Tibial artery (tissue), 4 donors: ENCODE measurements around the gene UBN1.

ENCODE experiments used
- DNase-seq, 2 donors: peaks; one replicate each; pipeline ENCODE4 v3.0.0-alpha.2; 2019
- H3K27ac ChIP-seq, 2 donors: fragments of 200-600 bp; sonication (generic) in 1 of 2; 1 replicate in 1 of 2; 2 replicates in 1 of 2; pipeline ENCODE4 v1.5.1; 2018 to 2019; ENCODE audit warnings: mild to moderate bottlenecking in 1 of 2
- H3K27me3 ChIP-seq, 2 donors: fragments of 200-600 bp; sonication (generic) in 1 of 2; one replicate each; pipeline versions ENCODE4 v1.5.1 to v1.6.0; 2016 to 2019
- H3K36me3 ChIP-seq, 3 donors: fragments of 200-600 bp; sonication (generic) in 2 of 3; one replicate each; pipeline ENCODE4 v1.5.1; 2016 to 2019; ENCODE audit warnings: mild to moderate bottlenecking in 2 of 3
- H3K4me1 ChIP-seq, 4 donors: fragments of 200-600 bp; sonication (generic) in 2 of 4; 1 replicate in 3 of 4; 2 replicates in 1 of 4; pipeline ENCODE4 v1.5.1; 2016 to 2019
- H3K4me3 ChIP-seq, 2 donors: fragments of 200-600 bp; sonication (generic) in 1 of 2; 1 replicate in 1 of 2; 2 replicates in 1 of 2; pipeline ENCODE4 v1.5.1; 2018 to 2019; ENCODE audit warnings: mild to moderate bottlenecking in 2 of 2
- H3K9me3 ChIP-seq, 3 donors: fragments of 200-600 bp; sonication (generic) in 1 of 3; one replicate each; pipeline ENCODE4 v1.5.1; 2016 to 2019
- CTCF ChIP-seq, 2 experiments: fragments of 200-600 bp in 1 of 2; fragments of 450-650 bp in 1 of 2; IDR thresholded peaks; one replicate each; pipeline ENCODE4 v1.5.1; 2017 to 2019; ENCODE audit warnings: antibody characterized with exemption in 2 of 2, mild to moderate bottlenecking in 1 of 2, moderate library complexity in 1 of 2
- intact Hi-C: fragments of 100-400 bp; cut with DNase I; formaldehyde crosslinking; loops from one replicate; pipeline ENCODE4 v1.15.0; 2023; ENCODE audit warnings: low total_unique reads

Gene UBN1

GRCh38 chr16:4902038-4902437, 54.8 kb downstream of the UBN1 start:
- intact Hi-C loops: no loop called here
- TF ChIP-seq CTCF (IDR thresholded peaks at IDR 0.05): no peak
- Histone ChIP-seq H3K9me3 (peaks cover 0 to 8% (median 0%) of the 10 kb centered on the region in 3 donors), H3K27ac (no peak overlapping the region), H3K4me1 (no peaks in the 10 kb centered on the region), H3K4me3 (no peak overlapping the region), H3K36me3 (peaks cover 0 to 81% (median 21%) of the 10 kb centered on the region in 3 donors), H3K27me3 (peaks cover 0 to 5% of the 10 kb centered on the region in 2 donors)
- no peak for DNase-seq

DNA sequence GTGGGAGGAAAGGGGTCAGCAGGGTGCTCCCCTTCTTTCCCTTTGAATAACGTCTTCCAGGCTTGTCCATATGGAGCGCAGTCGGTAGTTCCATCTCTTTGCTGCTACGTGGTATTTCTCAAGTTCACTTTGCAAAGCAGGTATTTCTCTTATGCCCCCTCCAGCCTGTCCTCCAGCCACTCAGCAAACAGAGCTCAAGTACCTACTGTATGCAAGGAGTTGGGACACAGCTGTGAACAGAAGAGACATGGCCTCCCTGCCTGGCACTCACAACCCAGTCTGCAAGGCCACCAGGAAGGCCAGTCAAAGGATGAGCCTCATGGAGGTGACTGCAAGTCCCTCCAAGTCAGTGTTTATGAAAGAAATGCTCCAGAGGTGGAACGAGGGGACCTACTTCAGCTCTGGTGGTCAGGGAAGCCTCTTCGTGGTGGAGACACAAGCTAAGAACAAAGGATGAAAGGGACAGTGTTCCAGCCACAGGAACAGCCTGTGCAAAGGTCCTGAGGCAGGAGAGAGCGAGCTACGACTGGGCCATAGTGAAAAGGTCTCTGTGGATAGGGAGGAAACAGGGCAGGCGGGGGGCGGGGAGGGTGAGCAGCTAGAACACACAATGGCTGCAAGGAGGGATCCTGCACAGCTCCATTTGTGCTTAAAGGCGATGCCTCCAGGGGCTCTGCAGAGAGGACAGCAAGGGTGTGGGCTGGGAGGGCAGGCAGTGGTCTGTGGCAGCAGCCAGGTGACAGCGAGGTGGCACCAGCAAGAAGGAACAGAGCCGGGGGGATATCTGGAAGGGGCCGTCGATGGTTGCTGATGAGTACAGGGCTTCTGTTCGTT, 57.0 kb downstream of the UBN1 start:
- no peaks in the 10 kb centered on the region for H3K4me1 ChIP-seq
- H3K36me3 ChIP-seq: peaks cover 0 to 60% (median 3%) of the 10 kb centered on the region in 3 donors
- no peaks in the 10 kb centered on the region for H3K9me3 ChIP-seq
- TF ChIP-seq CTCF (IDR thresholded peaks at IDR 0.05): no peak
- no peak overlapping the region for H3K4me3 ChIP-seq
- DNase-seq: no peak
- H3K27ac ChIP-seq: no peak overlapping the region
- intact Hi-C loops: no loop called here
- H3K27me3 ChIP-seq: peaks cover 0 to 5% of the 10 kb centered on the region in 2 donors

GRCh38 chr16:4904942-4905615, 57.8 kb downstream of the UBN1 start:
- DNase-seq: no peak
- H3K9me3 ChIP-seq: no peaks in the 10 kb centered on the region
- intact Hi-C loops: no loop called here
- H3K4me3 ChIP-seq: no peak overlapping the region
- H3K4me1 ChIP-seq: no peaks in the 10 kb centered on the region
- TF ChIP-seq CTCF (IDR thresholded peaks at IDR 0.05): no peak
- peaks cover 0 to 5% of the 10 kb centered on the region in 2 donors for H3K27me3 ChIP-seq
- peaks cover 0 to 58% (median 3%) of the 10 kb centered on the region in 3 donors for H3K36me3 ChIP-seq
- H3K27ac ChIP-seq: no peak overlapping the region

DNA sequence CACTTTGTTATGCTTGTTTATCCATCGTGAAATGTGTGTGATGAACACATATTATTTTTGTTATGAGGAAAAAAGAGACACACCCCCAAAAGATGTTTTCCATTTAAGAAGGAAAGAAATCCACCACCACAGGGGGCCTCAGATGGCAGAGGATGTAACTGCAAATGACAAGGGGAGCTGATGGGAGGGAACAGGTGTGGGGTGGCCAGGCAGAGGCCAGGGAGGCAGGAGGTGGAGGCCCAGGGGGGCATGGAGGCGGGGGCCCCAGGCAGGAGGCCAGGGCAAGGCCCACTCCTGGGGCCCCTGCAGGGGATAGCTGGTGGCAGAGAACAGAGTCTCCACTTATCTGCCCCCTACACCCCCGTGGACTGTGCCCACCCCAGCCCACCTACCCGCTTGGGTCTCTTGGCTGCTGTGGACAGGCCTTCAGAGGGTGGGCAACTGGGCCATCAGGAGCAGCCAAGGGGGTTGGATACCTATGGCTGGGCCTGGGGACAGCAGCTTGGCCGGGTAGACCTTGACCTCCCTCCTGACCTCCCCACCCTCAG, 61.6 kb downstream of the UBN1 start:
- H3K27ac ChIP-seq: no peak overlapping the region
- no peak overlapping the region for H3K4me3 ChIP-seq
- intact Hi-C loops: no loop called here
- H3K4me1 ChIP-seq: no peaks in the 10 kb centered on the region
- H3K36me3 ChIP-seq: peaks cover 0 to 29% (median 0%) of the 10 kb centered on the region in 3 donors
- H3K9me3 ChIP-seq: no peaks in the 10 kb centered on the region
- no peak for TF ChIP-seq CTCF (IDR thresholded peaks at IDR 0.05)
- H3K27me3 ChIP-seq: peaks cover 0 to 3% of the 10 kb centered on the region in 2 donors
- DNase-seq: no peak

DNA sequence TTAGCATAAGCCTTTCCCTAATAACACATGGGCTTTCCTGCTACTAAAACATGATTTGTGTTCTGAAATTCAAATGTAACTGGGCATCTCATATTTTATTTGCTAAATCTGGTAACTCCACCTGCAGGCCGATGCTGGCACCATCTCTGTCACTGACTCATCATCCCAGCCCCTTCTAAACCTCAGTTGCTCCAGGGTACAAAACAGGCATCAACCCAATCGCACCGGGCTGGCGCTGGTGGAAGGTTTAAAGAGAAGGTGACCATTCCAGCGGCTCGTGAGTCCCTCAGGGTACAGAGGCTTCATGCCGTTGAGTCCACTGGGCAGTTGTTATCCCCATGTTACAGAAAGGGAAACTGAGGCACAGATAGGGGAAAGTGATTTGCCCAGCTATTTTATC, 62.5 kb downstream of the UBN1 start:
- H3K4me3 ChIP-seq: no peak overlapping the region
- intact Hi-C loops: no loop called here
- peaks cover 0 to 22% (median 0%) of the 10 kb centered on the region in 3 donors for H3K36me3 ChIP-seq
- peaks cover 0 to 3% of the 10 kb centered on the region in 2 donors for H3K27me3 ChIP-seq
- no peaks in the 10 kb centered on the region for H3K9me3 ChIP-seq
- TF ChIP-seq CTCF (IDR thresholded peaks at IDR 0.05): no peak
- DNase-seq: no peak
- H3K4me1 ChIP-seq: no peaks in the 10 kb centered on the region
- no peak overlapping the region for H3K27ac ChIP-seq
